GM12874 (cell line): ENCODE data around the gene FGGY.

Experiments used
- TF ChIP-seq, protein P1 (sequence below): IDR thresholded peaks from 2 replicates; pipeline ENCODE4 v1.5.1; 2011; ENCODE audit warnings: low read depth, mild to moderate bottlenecking, control low read depth, low read length, moderate library complexity; ENCODE audit not compliant: insufficient read depth

The FGGY gene

DNA sequence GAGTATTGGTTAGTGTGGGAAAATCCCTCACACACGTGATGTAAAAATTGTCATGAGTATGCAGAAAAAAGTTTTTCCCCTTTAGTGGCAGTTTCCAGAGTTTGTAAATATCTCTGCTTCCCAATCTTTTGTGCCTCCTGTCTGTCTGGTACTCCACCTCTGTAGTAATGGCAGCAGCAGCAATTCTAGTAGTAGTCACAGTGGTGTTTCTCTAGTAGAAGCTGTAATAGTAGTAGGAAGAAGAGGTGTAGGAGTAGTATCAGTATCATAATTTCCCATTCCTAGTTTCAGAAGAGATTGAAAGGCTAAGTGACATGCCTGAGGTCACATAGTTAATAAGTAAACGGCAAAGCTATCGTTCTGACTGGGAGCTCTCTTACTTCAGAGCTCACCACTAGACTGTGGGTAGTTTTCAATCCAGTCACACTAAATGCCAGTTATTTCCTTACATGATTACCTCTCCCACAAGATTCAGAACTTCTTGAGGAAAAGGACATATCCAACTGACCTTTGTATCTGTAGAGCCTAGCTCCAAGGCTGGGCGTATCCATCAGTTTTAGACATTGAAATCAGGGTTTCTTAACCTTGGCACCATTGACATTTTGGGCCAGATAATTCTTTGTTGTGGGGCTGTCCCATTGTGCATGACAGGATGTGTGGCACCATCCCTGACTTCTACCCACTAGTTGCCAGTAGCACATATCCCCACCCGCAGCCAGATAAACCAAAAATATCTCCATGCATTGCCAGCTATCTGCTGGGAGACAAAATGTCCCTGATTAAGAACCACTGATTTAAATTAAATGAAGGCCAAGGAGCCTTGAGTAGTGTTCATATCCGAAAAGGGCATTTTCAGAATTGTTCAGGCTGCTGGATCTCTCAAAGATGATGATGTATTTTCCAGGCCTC lies 135.9 kb downstream of the FGGY start:
- TF ChIP-seq, protein P1, sequence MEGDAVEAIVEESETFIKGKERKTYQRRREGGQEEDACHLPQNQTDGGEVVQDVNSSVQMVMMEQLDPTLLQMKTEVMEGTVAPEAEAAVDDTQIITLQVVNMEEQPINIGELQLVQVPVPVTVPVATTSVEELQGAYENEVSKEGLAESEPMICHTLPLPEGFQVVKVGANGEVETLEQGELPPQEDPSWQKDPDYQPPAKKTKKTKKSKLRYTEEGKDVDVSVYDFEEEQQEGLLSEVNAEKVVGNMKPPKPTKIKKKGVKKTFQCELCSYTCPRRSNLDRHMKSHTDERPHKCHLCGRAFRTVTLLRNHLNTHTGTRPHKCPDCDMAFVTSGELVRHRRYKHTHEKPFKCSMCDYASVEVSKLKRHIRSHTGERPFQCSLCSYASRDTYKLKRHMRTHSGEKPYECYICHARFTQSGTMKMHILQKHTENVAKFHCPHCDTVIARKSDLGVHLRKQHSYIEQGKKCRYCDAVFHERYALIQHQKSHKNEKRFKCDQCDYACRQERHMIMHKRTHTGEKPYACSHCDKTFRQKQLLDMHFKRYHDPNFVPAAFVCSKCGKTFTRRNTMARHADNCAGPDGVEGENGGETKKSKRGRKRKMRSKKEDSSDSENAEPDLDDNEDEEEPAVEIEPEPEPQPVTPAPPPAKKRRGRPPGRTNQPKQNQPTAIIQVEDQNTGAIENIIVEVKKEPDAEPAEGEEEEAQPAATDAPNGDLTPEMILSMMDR, result no peak

DNA sequence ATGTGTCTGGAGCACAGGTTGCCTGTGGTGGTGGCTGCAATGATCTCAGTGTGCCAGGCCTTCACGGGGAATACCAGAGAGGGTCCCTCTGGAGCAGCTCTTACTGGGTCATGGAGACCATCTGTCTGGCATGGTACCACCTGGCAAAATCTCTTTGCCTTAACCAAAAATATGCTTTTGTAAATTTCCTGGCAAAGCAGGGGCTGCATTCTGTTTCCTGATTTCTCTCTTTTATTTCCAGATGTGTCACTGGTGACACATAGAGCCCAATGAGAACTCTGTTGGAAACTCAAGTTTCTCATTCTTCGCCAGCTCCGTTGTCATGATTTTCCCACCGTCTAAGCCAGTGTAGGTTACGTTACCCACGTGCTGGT lies 136.5 kb downstream of the FGGY start:
- TF ChIP-seq, protein P1, result no peak

DNA sequence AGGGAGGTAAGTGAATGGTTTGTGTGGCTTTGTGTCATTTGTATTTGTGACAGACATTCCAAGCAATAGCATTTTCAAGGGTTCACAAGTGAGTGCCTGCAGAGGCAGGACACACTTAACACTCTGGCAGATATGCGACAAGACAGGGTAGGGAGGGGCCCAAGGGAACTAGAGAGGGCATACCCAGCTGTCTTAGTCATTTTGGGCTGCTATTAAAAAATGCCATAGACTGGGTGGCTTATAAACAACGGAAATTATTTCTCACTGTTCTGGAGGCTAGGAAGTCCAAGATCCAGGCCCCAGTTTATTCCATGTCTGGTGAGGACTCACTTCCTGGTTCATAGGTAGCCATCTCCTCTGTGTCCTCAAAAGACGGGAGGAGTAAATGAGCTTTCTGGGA lies 137.4 kb downstream of the FGGY start:
- TF ChIP-seq, protein P1, result no peak

DNA sequence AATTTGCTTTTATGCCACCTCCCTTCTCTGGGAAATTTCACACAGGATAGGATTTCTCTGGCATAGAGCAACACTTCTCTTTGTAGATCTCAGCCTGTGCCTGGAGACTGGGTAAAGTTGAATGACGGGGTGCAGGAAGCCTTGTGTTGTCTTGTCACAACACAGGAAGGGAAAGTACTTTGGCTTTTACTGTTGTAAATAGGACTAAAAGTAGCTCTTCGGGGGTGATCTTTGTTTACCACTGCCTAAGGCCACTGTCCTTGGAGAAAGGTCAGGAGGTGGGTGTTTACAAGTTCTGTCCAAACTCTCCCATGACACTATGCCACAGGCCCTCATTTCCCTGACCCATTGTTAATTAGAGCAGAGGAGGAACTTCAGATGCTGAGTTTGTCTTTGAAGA lies 139.7 kb downstream of the FGGY start:
- TF ChIP-seq, protein P1, result no peak

DNA sequence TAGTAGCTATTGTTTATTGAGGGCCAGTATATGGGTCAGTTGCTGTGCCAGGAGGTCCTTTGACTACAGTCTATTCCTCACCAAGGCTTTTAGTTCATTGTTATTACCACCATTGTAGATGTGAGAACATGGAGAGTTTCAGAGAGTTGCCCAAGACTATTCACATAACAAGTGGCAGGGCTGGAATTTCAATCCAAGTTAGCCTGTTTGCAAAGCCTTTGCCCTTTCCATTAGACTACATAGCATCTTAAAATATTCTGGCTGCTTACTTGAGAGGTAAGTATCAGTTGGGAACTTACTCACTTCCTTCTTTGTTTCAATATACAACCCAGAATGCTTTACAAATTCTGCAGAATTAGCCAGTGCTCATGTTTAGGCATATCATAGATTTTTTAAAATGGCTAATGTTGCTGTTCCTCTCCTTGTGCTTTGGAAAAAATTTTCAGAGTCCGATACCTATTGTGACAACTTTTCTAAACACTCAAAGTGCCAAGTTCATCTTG lies 141.2 kb downstream of the FGGY start:
- TF ChIP-seq, protein P1, result no peak

DNA sequence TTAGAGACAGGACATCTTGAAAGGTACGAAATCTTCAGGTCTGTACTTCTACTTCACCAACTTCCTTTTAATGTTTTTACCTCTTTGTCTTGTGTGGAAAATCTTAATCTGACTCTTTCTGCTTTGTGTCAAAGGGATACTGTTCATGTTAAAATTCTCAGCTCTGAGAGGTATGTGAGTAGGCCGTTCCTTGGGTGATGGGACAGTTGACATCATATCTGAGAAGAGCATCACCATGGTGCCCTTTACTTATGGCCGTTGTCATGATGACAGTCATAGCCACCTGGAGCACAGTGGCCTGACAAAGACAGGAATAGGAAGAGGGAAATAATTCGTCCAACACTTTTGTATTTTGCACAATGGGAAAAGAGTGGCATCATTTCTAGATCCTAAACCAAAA lies 145.6 kb downstream of the FGGY start:
- TF ChIP-seq, protein P1, result no peak

DNA sequence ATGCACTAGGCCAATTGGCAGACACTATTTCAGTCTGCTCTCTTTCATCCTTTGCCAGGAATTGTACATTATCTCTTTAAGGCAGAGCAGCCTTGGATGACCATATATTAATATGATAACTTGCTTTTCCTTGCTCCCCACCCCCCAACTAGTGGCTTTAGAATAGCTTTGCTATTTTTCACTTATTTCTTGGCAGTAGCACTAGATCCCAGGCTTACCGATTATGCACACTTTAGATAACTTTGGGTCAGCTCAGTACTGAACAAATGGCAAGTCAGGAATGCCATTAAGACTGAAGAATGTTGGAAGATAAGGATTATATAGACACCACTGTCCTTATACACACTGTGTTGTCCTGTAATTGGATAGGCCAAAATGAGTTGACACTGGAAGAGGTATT lies 146.4 kb downstream of the FGGY start:
- TF ChIP-seq, protein P1, result no peak
